Kidney epithelial cell (primary cell): ENCODE data around the gene CCM2. TPM values are rescaled to one million over a fixed set of nuclear protein-coding genes. Genes with fewer than 3 reads are reported as not detected.

Experiments
- DNase-seq: peaks from one replicate; pipeline ENCODE4 v3.0.0-alpha.2; 2010; ENCODE audit warnings: low read depth
- H3K27me3 ChIP-seq: 2 replicates; pipeline ENCODE4 v1.6.0; 2011; ENCODE audit warnings: low read length; ENCODE audit not compliant: control insufficient read depth, insufficient read depth
- H3K36me3 ChIP-seq: 2 replicates; pipeline ENCODE4 v1.5.1; 2011; ENCODE audit warnings: low read length; ENCODE audit not compliant: control insufficient read depth, insufficient read depth
- H3K4me3 ChIP-seq: 2 replicates; pipeline ENCODE4 v1.5.1; 2011; ENCODE audit warnings: low read depth, mild to moderate bottlenecking, control low read depth, low read length
- CTCF ChIP-seq: IDR thresholded peaks from 2 replicates; pipeline ENCODE4 v1.5.1; 2011; ENCODE audit warnings: mild to moderate bottlenecking, moderate library complexity, low read length, control low read depth, inconsistent platforms; ENCODE audit not compliant: insufficient read depth, poor library complexity, severe bottlenecking
- total RNA-seq: library from RNA; depleted of rRNA; stranded (reverse); fragments of >200 nt; gene quantifications from 2 replicates; pipeline ENCODE4 v1.2.3, GENCODE V29; 2015

CCM2 gene
- total RNA-seq, 1 donor from 2014 or later = 60.2 TPM

- DNase-seq = no peak
- Histone ChIP-seq H3K4me3 (no peak overlapping the region), H3K27me3 (peaks cover 13% of the 10 kb centered on the region), H3K36me3 (no peaks in the 10 kb centered on the region)
- TF ChIP-seq CTCF = peak; percentile 49
Observed at GRCh38 chr7:44964384-44964830, 35.6 kb upstream of the CCM2 start.

- H3K36me3 ChIP-seq = no peaks in the 10 kb centered on the region
- no peak for TF ChIP-seq CTCF
- no peak for DNase-seq
- no peak overlapping the region for H3K4me3 ChIP-seq
- H3K27me3 ChIP-seq = peaks cover 13% of the 10 kb centered on the region
Observed at GRCh38 chr7:44964831-44965440, 35.1 kb upstream of the CCM2 start.

GRCh38 chr7:44965441-44965903 lies 34.5 kb upstream of the CCM2 start:
- H3K4me3 ChIP-seq = no peak overlapping the region
- peaks cover 10% of the 10 kb centered on the region for H3K27me3 ChIP-seq
- DNase-seq = no peak
- no peak for TF ChIP-seq CTCF
- no peaks in the 10 kb centered on the region for H3K36me3 ChIP-seq

GRCh38 chr7:44965937-44966730 lies 33.9 kb upstream of the CCM2 start:
- no peaks in the 10 kb centered on the region for H3K36me3 ChIP-seq
- DNase-seq = no peak
- H3K27me3 ChIP-seq = peaks cover 10% of the 10 kb centered on the region
- no peak for TF ChIP-seq CTCF
- no peak overlapping the region for H3K4me3 ChIP-seq

- Histone ChIP-seq H3K36me3 (no peaks in the 10 kb centered on the region), H3K4me3 (no peak overlapping the region), H3K27me3 (peaks cover 8% of the 10 kb centered on the region)
- no peak for DNase-seq
- TF ChIP-seq CTCF = no peak
Observed at GRCh38 chr7:44966731-44967538, 33.1 kb upstream of the CCM2 start.
